Measurements from ENCODE around the gene PIGB. TPM values are rescaled to one million over a fixed set of nuclear protein-coding genes. Genes with fewer than 3 reads are reported as not detected.

PIGB gene
- 10.5 to 15.1 TPM (median 12.0 TPM) in 5 replicates for total RNA-seq (2022; extraction: Qiagen RNA extraction)

GRCh38 chr15:55318588-55319494, at the start of gene PIGB, which contains the start of gene PIGBOS1:
Gene PIGB (plus strand): TSS chr15:55319222. CDS start chr15:55319251, 29 bp downstream.
Gene PIGBOS1 (minus strand): TSS chr15:55319123. CDS start chr15:55317792, 1,331 bp downstream.

DNA sequence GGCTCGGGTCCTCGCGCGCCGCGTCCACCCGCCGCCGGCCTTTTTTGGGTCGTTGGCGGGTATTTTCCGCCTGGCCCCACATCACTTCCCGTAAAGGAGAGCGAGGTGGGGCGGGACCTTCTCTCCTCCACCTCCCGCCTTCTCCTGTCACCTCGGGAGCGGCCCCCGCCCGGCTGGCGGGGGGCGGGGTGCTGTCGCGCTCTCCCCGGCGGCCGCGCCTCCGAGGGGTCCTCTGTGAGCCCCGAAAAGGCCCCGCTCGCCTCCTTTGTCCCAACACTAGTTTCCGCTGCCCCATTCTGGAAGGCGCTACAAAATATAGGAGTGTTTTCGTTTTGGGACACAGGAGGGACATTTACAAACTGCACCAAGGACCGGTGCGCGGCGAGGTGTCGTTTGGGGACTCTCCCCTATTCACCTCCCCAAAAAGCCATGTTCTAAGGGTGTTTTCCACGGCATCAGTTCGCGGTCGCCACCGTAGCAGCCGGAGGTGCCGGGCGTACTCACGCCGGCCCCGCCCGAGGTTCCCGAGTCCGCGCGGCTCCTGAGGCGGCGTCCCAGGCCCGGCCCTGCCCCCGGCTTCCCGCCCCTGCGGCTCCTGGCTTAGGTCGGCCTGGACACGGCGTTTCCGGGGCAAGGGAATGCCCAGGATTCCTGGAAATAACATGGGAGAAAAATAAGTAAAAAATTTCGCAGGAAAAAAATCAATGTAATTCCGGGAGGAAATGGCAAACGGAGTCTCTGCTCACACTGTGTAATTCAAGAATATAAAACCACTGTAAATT, 29.1 kb upstream of the PIGB start, which contains the start of gene RAB27A:
Gene RAB27A (minus strand): TSS at position 68 of the 782 bp plus-strand sequence. CDS start 54,879 bp downstream, outside the sequence.

Other genes with a start within 250 kb of the PIGB start
- gene RSL24D1, start 122.3 kb upstream of the PIGB start, total RNA-seq (2022; extraction: Qiagen RNA extraction): 92.5 to 105 TPM (median 93.8 TPM) in 5 replicates
- 9.2 to 13.8 TPM (median 11.1 TPM) in 5 replicates for gene RAB27A, start 29.4 kb upstream of the PIGB start, total RNA-seq (2022; extraction: Qiagen RNA extraction)
- 22.3 to 30.5 TPM (median 26.8 TPM) in 5 replicates for gene PIGBOS1, start 99 bp upstream of the PIGB start, total RNA-seq (2022; extraction: Qiagen RNA extraction)
- 33.8 to 43.6 TPM (median 39.4 TPM) in 5 replicates for gene CCPG1, start 89.1 kb downstream of the PIGB start, total RNA-seq (2022; extraction: Qiagen RNA extraction)
- gene PIERCE2, start 89.3 kb downstream of the PIGB start, total RNA-seq (2022; extraction: Qiagen RNA extraction): 3.9 to 4.8 TPM (median 4.1 TPM) in 5 replicates
- gene DNAAF4, start 189.0 kb downstream of the PIGB start, total RNA-seq (2022; extraction: Qiagen RNA extraction): 8.0 to 9.8 TPM (median 8.2 TPM) in 5 replicates

Measured in A549 treated with AZD2906 at 1 μM for 4 hours (cell line).